GM20431 (cell line): ENCODE results near the gene CARMIL1.

Source experiments
- in situ Hi-C: fragments of 300-500 bp; cut with MseI, MboI; formaldehyde crosslinking; loops from one replicate; pipeline ENCODE4 v1.15.0; 2020; ENCODE audit warnings: low sequenced_read_pairs; ENCODE audit not compliant: unreplicated experiment

The CARMIL1 gene

GRCh38 chr6:25278914-25279747 lies at the start of gene CARMIL1:
CARMIL1 (plus strand) TSS chr6:25279374; CDS start chr6:25279796, 422 bp downstream.
- in situ Hi-C loops, result loop anchor here (10.0 kb wide), 1 partner anchor 216 kb away; no protein-coding TSS in a partner anchor

- in situ Hi-C loops, result no loop called here
Observed at GRCh38 chr6:25229671-25230321, 49.4 kb upstream of the CARMIL1 start.

GRCh38 chr6:25232479-25232878 lies 46.7 kb upstream of the CARMIL1 start:
- in situ Hi-C loops, result no loop called here

- in situ Hi-C loops, result no loop called here
Observed at GRCh38 chr6:25233226-25233625, 45.9 kb upstream of the CARMIL1 start.

GRCh38 chr6:25237579-25237978 lies 41.6 kb upstream of the CARMIL1 start:
- in situ Hi-C loops, result no loop called here

- in situ Hi-C loops, result no loop called here
Observed at GRCh38 chr6:25239059-25239458, 40.1 kb upstream of the CARMIL1 start.

GRCh38 chr6:25239498-25239897 lies 39.7 kb upstream of the CARMIL1 start:
- in situ Hi-C loops, result no loop called here

- in situ Hi-C loops, result no loop called here
Observed at GRCh38 chr6:25242567-25242966, 36.6 kb upstream of the CARMIL1 start.

- in situ Hi-C loops, result no loop called here
Observed at GRCh38 chr6:25244865-25245264, 34.3 kb upstream of the CARMIL1 start.

- in situ Hi-C loops, result no loop called here
Observed at GRCh38 chr6:25248123-25248522, 31.1 kb upstream of the CARMIL1 start.

- in situ Hi-C loops, result no loop called here
Observed at GRCh38 chr6:25249133-25249532, 30.0 kb upstream of the CARMIL1 start.

GRCh38 chr6:25250878-25251277 lies 28.3 kb upstream of the CARMIL1 start:
- in situ Hi-C loops, result no loop called here

- in situ Hi-C loops, result no loop called here
Observed at GRCh38 chr6:25251426-25251825, 27.7 kb upstream of the CARMIL1 start.

- in situ Hi-C loops, result no loop called here
Observed at GRCh38 chr6:25253351-25253750, 25.8 kb upstream of the CARMIL1 start.

GRCh38 chr6:25254671-25255070 lies 24.5 kb upstream of the CARMIL1 start:
- in situ Hi-C loops, result no loop called here

- in situ Hi-C loops, result no loop called here
Observed at GRCh38 chr6:25257686-25258348, 21.4 kb upstream of the CARMIL1 start.

- in situ Hi-C loops, result no loop called here
Observed at GRCh38 chr6:25259756-25260155, 19.4 kb upstream of the CARMIL1 start.

- in situ Hi-C loops, result no loop called here
Observed at GRCh38 chr6:25263657-25264056, 15.5 kb upstream of the CARMIL1 start.

- in situ Hi-C loops, result no loop called here
Observed at GRCh38 chr6:25266456-25267100, 12.6 kb upstream of the CARMIL1 start.

GRCh38 chr6:25267662-25268061 lies 11.5 kb upstream of the CARMIL1 start:
- in situ Hi-C loops, result no loop called here
